ENCODE data around the gene PRPF38B.

DNA sequence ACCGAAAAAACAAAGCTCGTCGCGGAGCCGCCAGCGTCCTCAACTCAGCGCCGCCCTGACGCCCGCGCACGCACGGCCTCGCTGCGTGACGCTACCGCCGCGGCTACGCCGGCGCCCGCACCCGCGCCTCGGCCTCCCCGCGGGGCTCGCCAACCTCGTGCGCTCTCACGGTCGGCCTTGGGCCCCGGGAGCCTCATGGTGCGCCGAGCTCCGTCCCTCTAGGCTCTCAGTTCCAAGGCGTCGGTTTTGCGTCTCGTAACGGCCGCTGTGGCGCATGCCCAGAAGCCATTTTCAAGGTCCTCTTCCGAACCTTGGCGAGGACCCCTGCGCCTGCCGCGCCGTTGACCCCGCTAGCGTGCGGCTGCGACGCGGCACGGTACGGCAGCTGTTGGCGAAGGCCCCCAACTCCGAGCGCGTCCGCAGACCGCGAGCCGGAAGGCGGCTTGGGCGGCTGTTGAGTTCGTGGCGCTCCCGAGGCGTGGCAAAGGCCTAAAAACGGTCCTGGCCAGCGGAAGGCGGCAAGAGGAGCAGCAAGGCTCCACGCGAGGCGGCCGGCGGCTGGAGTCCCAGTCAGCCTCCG lies 31.0 kb upstream of the PRPF38B start, which contains the start of gene HENMT1:
- no peak for TF ChIP-seq BCOR (IDR thresholded peaks at IDR 0.05)
- TF ChIP-seq, protein P1, sequence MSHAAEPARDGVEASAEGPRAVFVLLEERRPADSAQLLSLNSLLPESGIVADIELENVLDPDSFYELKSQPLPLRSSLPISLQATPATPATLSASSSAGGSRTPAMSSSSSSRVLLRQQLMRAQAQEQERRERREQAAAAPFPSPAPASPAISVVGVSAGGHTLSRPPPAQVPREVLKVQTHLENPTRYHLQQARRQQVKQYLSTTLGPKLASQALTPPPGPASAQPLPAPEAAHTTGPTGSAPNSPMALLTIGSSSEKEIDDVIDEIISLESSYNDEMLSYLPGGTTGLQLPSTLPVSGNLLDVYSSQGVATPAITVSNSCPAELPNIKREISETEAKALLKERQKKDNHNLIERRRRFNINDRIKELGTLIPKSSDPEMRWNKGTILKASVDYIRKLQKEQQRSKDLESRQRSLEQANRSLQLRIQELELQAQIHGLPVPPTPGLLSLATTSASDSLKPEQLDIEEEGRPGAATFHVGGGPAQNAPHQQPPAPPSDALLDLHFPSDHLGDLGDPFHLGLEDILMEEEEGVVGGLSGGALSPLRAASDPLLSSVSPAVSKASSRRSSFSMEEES (CRISPR knock-in tag; IDR thresholded peaks at IDR 0.05) = no peak

Measured in K562 (cell line).